CD4-positive, CD25-positive, alpha-beta regulatory T cell (primary cell): Measurements from ENCODE around the gene ACP6. TPM values are rescaled to one million over a fixed set of nuclear protein-coding genes. Genes with fewer than 3 reads are reported as not detected.
A peak's percentile ranks its signal among the peaks of the same experiment; 100 is the strongest.

Experiments
- ATAC-seq, 2 donors: fragments of 150-1000 bp; cut with Tn5 transposase; one replicate each; pipeline ENCODE4 v1.10.0; 2021; ENCODE audit warnings: low read depth in 2 of 2, moderate number of reproducible peaks in 2 of 2, moderate library complexity in 1 of 2
- DNase-seq, 3 donors: peaks; one replicate each; pipeline versions ENCODE4 v3.0.0 to v3.0.0-alpha.2; 2012 to 2022; ENCODE audit warnings: mixed read lengths in 1 of 3
- H3K27ac ChIP-seq: one replicate; pipeline ENCODE4 v1.7.0; 2013; ENCODE audit warnings: mild to moderate bottlenecking, low read length; ENCODE audit not compliant: insufficient read depth, poor library complexity, severe bottlenecking
- H3K27me3 ChIP-seq: one replicate; pipeline ENCODE4 v1.7.0; 2013; ENCODE audit warnings: low read length; ENCODE audit not compliant: control insufficient read depth, insufficient read depth
- H3K36me3 ChIP-seq: one replicate; pipeline ENCODE4 v1.7.0; 2013; ENCODE audit warnings: mild to moderate bottlenecking, low read length, moderate library complexity; ENCODE audit not compliant: control insufficient read depth, insufficient read depth
- H3K4me1 ChIP-seq: 2 replicates; pipeline ENCODE4 v1.7.0; 2013; ENCODE audit warnings: mild to moderate bottlenecking, low read length; ENCODE audit not compliant: insufficient read depth, control insufficient read depth, poor library complexity, severe bottlenecking
- H3K4me3 ChIP-seq: one replicate; pipeline ENCODE4 v1.7.0; 2013; ENCODE audit warnings: low read depth, mild to moderate bottlenecking, low read length, moderate library complexity
- H3K9me3 ChIP-seq, 2 experiments: 1 replicate in 1 of 2; 2 replicates in 1 of 2; pipeline ENCODE4 v1.7.0; 2013; ENCODE audit warnings: low read length in 2 of 2, mild to moderate bottlenecking in 1 of 2, moderate library complexity in 1 of 2; ENCODE audit not compliant: control insufficient read depth in 2 of 2
- H3K27ac Mint-ChIP-seq, 3 donors: one replicate each; pipeline ENCODE4 v1.8.0; 2020 to 2022; ENCODE audit warnings: mild to moderate bottlenecking in 3 of 3, mixed read lengths in 3 of 3, moderate library complexity in 2 of 3
- H3K27me3 Mint-ChIP-seq: one replicate; pipeline ENCODE4 v1.8.0; 2022; ENCODE audit warnings: mild to moderate bottlenecking, mixed read lengths
- H3K36me3 Mint-ChIP-seq: one replicate; pipeline ENCODE4 v1.8.0; 2020; ENCODE audit warnings: mixed read lengths
- H3K4me1 Mint-ChIP-seq, 4 donors: one replicate each; pipeline ENCODE4 v1.8.0; 2020 to 2022; ENCODE audit warnings: mixed read lengths in 4 of 4, mild to moderate bottlenecking in 1 of 4
- H3K4me3 Mint-ChIP-seq, 4 donors: one replicate each; pipeline ENCODE4 v1.8.0; 2020 to 2022; ENCODE audit warnings: mild to moderate bottlenecking in 4 of 4, mixed read lengths in 4 of 4, moderate library complexity in 3 of 4
- H3K9me3 Mint-ChIP-seq, 7 donors: one replicate each; pipeline ENCODE4 v1.8.0; 2020 to 2022; ENCODE audit warnings: mixed read lengths in 7 of 7, mild to moderate bottlenecking in 3 of 7, moderate library complexity in 2 of 7
- polyA plus RNA-seq, 4 donors: library from polyadenylated mRNA; unstranded; fragments of 300-500 nt; fragmentation: Illumina TruSeq; gene quantifications; one replicate each; pipeline ENCODE4 v1.2.3, GENCODE V29; 2021
- total RNA-seq: library from RNA; stranded (reverse); gene quantifications from one replicate; pipeline ENCODE4 v1.2.3, GENCODE V29; 2022

The ACP6 gene
- 12.8 TPM for total RNA-seq
- polyA plus RNA-seq: 10 to 100 TPM in 3 of 4 donors, 1 to 10 TPM in 1; 8.9 to 18.5 (median 11.6) TPM

GRCh38 chr1:147670319-147671001, at the start of gene ACP6:
Gene ACP6, minus strand, starts transcription at chr1:147670524. Its CDS starts 476 bp downstream, at chr1:147670048.
- Histone ChIP-seq H3K27me3 (peaks cover 9% of the 10 kb centered on the region), H3K9me3 (no peaks in the 10 kb centered on the region), H3K4me1 (peaks cover 16% of the 10 kb centered on the region), H3K4me3 (peak within 1 kb of the TSS; percentile 80), H3K36me3 (no peaks in the 10 kb centered on the region), H3K27ac (peak within 1 kb of the TSS; percentile 53)
- ATAC-seq (peak; percentile 96 to 97), DNase-seq (peak; percentile 81 to 95 (median 82))
- H3K27me3 Mint-ChIP-seq: peaks cover 38% of the 10 kb centered on the region
- H3K4me3 Mint-ChIP-seq: peak within 1 kb of the TSS; percentile 96 to 99 (median 98)
- peaks cover 18 to 36% (median 31%) of the 10 kb centered on the region in 4 donors for H3K4me1 Mint-ChIP-seq
- no peaks in the 10 kb centered on the region for H3K36me3 Mint-ChIP-seq
- H3K27ac Mint-ChIP-seq: peak within 1 kb of the TSS; percentile 76 to 92 (median 78)
- H3K9me3 Mint-ChIP-seq: peaks cover 0 to 3% (median 0%) of the 10 kb centered on the region in 7 donors

DNA sequence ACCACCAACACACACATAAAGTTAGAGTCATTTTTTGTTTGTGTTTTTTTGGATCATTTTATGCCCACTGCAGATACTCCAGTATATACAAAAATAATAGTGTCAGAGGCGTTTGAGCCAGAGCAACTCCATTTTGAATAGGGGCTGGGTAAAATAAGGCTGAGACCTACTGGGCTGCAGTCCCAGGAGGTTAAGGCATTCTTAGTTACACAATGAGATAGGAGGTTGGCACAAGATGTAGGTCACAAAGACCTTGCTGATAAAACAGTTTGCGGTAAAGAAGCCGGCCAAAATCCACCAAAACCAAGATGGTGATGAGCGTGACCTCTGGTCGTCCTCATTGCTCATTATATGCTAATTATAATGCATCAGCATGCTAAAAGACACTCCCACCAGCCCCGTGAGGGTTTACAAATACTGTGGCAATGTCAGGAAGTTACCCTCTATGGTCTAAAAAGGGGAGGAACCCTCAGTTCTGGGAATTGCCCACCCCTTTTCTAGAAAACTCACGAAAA, 49.4 kb upstream of the ACP6 start:
- Mint-ChIP-seq H3K4me1 (peaks cover 0 to 13% (median 0%) of the 10 kb centered on the region in 4 donors), H3K27me3 (peaks cover 24% of the 10 kb centered on the region), H3K9me3 (peaks cover 0 to 6% (median 0%) of the 10 kb centered on the region in 7 donors), H3K36me3 (no peaks in the 10 kb centered on the region), H3K4me3 (no peak overlapping the region), H3K27ac (no peak overlapping the region)
- no peak overlapping the region for H3K4me3 ChIP-seq
- no peak overlapping the region for H3K27ac ChIP-seq
- H3K9me3 ChIP-seq: peaks cover 3 to 6% of the 10 kb centered on the region in 2 experiments
- DNase-seq (peak in 1 of 3 donors; percentile 23), ATAC-seq (no peak)
- peaks cover 17% of the 10 kb centered on the region for H3K27me3 ChIP-seq
- peaks cover 13% of the 10 kb centered on the region for H3K4me1 ChIP-seq
- no peaks in the 10 kb centered on the region for H3K36me3 ChIP-seq

- peaks cover 31% of the 10 kb centered on the region for H3K27me3 Mint-ChIP-seq
- no peak overlapping the region for H3K4me3 ChIP-seq
- H3K4me1 Mint-ChIP-seq: peaks cover 0 to 13% (median 0%) of the 10 kb centered on the region in 4 donors
- no peak for DNase-seq
- H3K36me3 ChIP-seq: no peaks in the 10 kb centered on the region
- peaks cover 3 to 6% of the 10 kb centered on the region in 2 experiments for H3K9me3 ChIP-seq
- H3K27ac ChIP-seq: no peak overlapping the region
- peaks cover 23% of the 10 kb centered on the region for H3K27me3 ChIP-seq
- peaks cover 13% of the 10 kb centered on the region for H3K4me1 ChIP-seq
- peaks cover 0 to 6% (median 0%) of the 10 kb centered on the region in 7 donors for H3K9me3 Mint-ChIP-seq
- no peaks in the 10 kb centered on the region for H3K36me3 Mint-ChIP-seq
- no peak overlapping the region for H3K4me3 Mint-ChIP-seq
- ATAC-seq: no peak
- H3K27ac Mint-ChIP-seq: no peak overlapping the region
Observed at GRCh38 chr1:147719029-147719698, 48.8 kb upstream of the ACP6 start.

DNA sequence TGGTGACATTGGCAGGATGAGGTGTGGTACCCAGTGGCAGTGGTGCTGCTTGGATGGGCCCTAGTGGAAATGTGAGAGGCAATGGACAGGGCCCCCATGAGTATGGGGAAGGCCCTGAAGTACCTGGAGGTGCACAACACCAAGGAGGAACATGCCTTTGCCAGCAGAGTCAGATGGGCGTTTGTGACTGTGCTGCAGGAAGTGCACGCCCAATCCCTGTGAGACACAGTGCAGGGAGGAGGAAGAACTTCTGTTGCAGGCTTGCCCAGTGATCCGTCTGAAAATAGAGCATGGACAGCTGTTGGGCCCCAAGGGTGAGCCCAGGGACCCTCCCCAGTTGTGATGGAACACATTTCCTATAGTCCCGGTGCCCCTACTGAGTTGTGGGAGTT, 47.4 kb upstream of the ACP6 start:
- H3K27me3 Mint-ChIP-seq: peaks cover 37% of the 10 kb centered on the region
- H3K4me1 Mint-ChIP-seq: peaks cover 0 to 10% (median 0%) of the 10 kb centered on the region in 4 donors
- H3K36me3 Mint-ChIP-seq: no peaks in the 10 kb centered on the region
- no peaks in the 10 kb centered on the region for H3K36me3 ChIP-seq
- peaks cover 3 to 6% of the 10 kb centered on the region in 2 experiments for H3K9me3 ChIP-seq
- no peak overlapping the region for H3K27ac ChIP-seq
- H3K4me1 ChIP-seq: peaks cover 13% of the 10 kb centered on the region
- H3K4me3 Mint-ChIP-seq: no peak overlapping the region
- peak in 1 of 2 donors; percentile 35 for ATAC-seq
- H3K9me3 Mint-ChIP-seq: peaks cover 0 to 6% (median 0%) of the 10 kb centered on the region in 7 donors
- DNase-seq: peak in 1 of 3 donors; percentile 53
- peaks cover 16% of the 10 kb centered on the region for H3K27me3 ChIP-seq
- no peak overlapping the region for H3K4me3 ChIP-seq
- no peak overlapping the region for H3K27ac Mint-ChIP-seq

- Histone ChIP-seq H3K36me3 (no peaks in the 10 kb centered on the region), H3K4me1 (peaks cover 13% of the 10 kb centered on the region), H3K27ac (no peak overlapping the region), H3K9me3 (peaks cover 3 to 6% of the 10 kb centered on the region in 2 experiments), H3K27me3 (peaks cover 15% of the 10 kb centered on the region), H3K4me3 (no peak overlapping the region)
- Mint-ChIP-seq H3K4me1 (peaks cover 0 to 10% (median 0%) of the 10 kb centered on the region in 4 donors), H3K27ac (no peak overlapping the region), H3K4me3 (peak overlapping the region in 2 of 4 donors; percentile 21 to 27), H3K36me3 (no peaks in the 10 kb centered on the region), H3K27me3 (peaks cover 38% of the 10 kb centered on the region), H3K9me3 (peaks cover 0 to 6% (median 0%) of the 10 kb centered on the region in 7 donors)
- ATAC-seq: peak in 1 of 2 donors; percentile 68
- peak in 1 of 3 donors; percentile 16 for DNase-seq
Observed at GRCh38 chr1:147717051-147717705, 46.9 kb upstream of the ACP6 start.

GRCh38 chr1:147712605-147713004, 42.3 kb upstream of the ACP6 start:
- Histone ChIP-seq H3K27ac (no peak overlapping the region), H3K4me3 (no peak overlapping the region), H3K9me3 (no peaks in the 10 kb centered on the region), H3K4me1 (peaks cover 8% of the 10 kb centered on the region), H3K27me3 (peaks cover 15% of the 10 kb centered on the region), H3K36me3 (no peaks in the 10 kb centered on the region)
- ATAC-seq: no peak
- no peaks in the 10 kb centered on the region for H3K36me3 Mint-ChIP-seq
- peaks cover 0 to 6% (median 0%) of the 10 kb centered on the region in 4 donors for H3K4me1 Mint-ChIP-seq
- H3K27ac Mint-ChIP-seq: no peak overlapping the region
- peaks cover 45% of the 10 kb centered on the region for H3K27me3 Mint-ChIP-seq
- no peaks in the 10 kb centered on the region for H3K9me3 Mint-ChIP-seq
- H3K4me3 Mint-ChIP-seq: no peak overlapping the region
- no peak for DNase-seq
